Lower leg skin (tissue), 4 donors: ENCODE results near the gene FXYD1. TPM values are rescaled to one million over a fixed set of nuclear protein-coding genes. Genes with fewer than 3 reads are reported as not detected.

Experiments
- DNase-seq, 2 donors: peaks; one replicate each; pipeline ENCODE4 v3.0.0-alpha.2; 2019; ENCODE audit warnings: low spot score in 2 of 2
- H3K4me3 ChIP-seq: fragments of 200-600 bp; sonication (generic); 2 replicates; pipeline ENCODE4 v1.5.1; 2017; ENCODE audit warnings: mild to moderate bottlenecking, low read depth; ENCODE audit not compliant: poor library complexity, severe bottlenecking
- POLR2A ChIP-seq, 2 donors: fragments of 450-650 bp; IDR thresholded peaks; one replicate each; pipeline ENCODE4 v1.6.1; 2016 to 2017; ENCODE audit warnings: antibody characterized with exemption in 2 of 2, mild to moderate bottlenecking in 1 of 2, moderate library complexity in 1 of 2
- whole genome bisulfite sequencing, 2 donors: methylation state at CpG; one replicate each; pipeline ENCODE4 v1.1.5; 2018; 5-methylcytosine and 5-hydroxymethylcytosine counted together
- intact Hi-C: fragments of 100-400 bp; cut with DNase I; formaldehyde crosslinking; loops from one replicate; pipeline ENCODE4 v1.15.0; 2023; ENCODE audit warnings: low total_unique reads
- total RNA-seq, 4 donors: library from RNA; depleted of rRNA; stranded (reverse); fragments of >200 nt; gene quantifications; one replicate each; pipeline ENCODE4 v1.1.0, GENCODE V29; 2016
- TF ChIP-seq, protein P1 (sequence below), 3 donors: fragments of 450-650 bp; IDR thresholded peaks; one replicate each; pipeline ENCODE4 v1.5.1; 2016; ENCODE audit warnings: antibody characterized with exemption in 3 of 3, mild to moderate bottlenecking in 3 of 3, moderate library complexity in 2 of 3

Gene FXYD1
- total RNA-seq, 4 donors from 2014 or later: 5.5 to 20.9 (median 6.5) TPM; not detected in 1

DNA sequence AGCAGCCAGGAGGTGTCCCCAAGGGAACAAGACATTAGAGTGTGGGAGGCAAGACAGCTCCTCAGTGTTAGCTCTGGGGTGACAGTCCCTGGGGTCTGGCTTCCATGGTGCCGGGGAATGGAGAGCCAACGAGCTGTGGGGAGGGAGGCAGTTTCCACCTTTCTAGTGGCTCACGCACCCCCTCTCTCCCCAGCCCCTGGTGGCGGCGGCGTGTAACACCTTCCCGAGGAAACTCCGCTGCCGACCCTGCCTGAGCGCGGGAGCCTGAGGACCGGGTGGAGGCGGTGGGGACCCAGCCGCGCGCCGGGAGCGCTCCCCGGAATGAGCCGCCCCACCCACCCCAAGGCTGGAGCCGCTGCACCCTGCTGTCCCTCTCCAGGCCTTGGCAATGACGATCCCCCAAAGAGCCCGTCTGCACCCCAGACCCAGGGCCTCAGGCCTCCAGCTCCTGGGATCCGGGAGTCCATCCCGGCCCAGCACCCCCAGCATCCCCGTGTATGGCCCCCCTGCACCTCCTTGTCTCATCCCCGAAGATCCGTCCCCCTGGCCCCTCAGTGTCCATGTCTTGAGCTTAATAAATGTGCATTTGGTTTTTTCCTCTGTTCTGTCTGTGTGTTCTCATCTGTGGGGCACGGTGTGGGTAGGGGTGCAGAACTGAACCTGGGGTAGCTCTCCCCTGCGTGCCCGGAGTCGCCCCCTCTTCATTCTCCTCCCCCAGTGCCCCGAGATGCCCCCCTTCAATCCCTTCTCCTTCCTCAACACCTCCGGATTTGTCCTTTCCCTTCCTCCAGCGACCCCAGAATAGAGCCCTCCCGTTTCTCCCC is 15.3 kb downstream of the FXYD1 start:
- peak overlapping the region; percentile 49 for H3K4me3 ChIP-seq
- DNase-seq: no peak
- WGBS, 2 donors: 1 to 3% methylated on average over 29 to 36 of the region's 36 CpGs
- TF ChIP-seq, protein P1, sequence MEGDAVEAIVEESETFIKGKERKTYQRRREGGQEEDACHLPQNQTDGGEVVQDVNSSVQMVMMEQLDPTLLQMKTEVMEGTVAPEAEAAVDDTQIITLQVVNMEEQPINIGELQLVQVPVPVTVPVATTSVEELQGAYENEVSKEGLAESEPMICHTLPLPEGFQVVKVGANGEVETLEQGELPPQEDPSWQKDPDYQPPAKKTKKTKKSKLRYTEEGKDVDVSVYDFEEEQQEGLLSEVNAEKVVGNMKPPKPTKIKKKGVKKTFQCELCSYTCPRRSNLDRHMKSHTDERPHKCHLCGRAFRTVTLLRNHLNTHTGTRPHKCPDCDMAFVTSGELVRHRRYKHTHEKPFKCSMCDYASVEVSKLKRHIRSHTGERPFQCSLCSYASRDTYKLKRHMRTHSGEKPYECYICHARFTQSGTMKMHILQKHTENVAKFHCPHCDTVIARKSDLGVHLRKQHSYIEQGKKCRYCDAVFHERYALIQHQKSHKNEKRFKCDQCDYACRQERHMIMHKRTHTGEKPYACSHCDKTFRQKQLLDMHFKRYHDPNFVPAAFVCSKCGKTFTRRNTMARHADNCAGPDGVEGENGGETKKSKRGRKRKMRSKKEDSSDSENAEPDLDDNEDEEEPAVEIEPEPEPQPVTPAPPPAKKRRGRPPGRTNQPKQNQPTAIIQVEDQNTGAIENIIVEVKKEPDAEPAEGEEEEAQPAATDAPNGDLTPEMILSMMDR (IDR thresholded peaks at IDR 0.05): no peak
- no peak for TF ChIP-seq POLR2A (IDR thresholded peaks at IDR 0.05)
- intact Hi-C loops: no loop called here

GRCh38 chr19:35154525-35155406 is 16.1 kb downstream of the FXYD1 start, which contains the start of gene FXYD5:
TSS of gene FXYD5 (plus strand) at chr19:35154735. CDS start at chr19:35155551, 816 bp downstream.
- peak within 1 kb of the TSS; percentile 49 for H3K4me3 ChIP-seq
- TF ChIP-seq, protein P1 (IDR thresholded peaks at IDR 0.05): no peak
- TF ChIP-seq POLR2A (IDR thresholded peaks at IDR 0.05): no peak
- intact Hi-C loops: no loop called here
- peak; percentile 63 to 95 for DNase-seq
- WGBS, 2 donors: 0% methylated on average over 47 to 49 of the region's 49 CpGs

GRCh38 chr19:35155441-35155840 is 16.8 kb downstream of the FXYD1 start:
- intact Hi-C loops: no loop called here
- no peak for DNase-seq
- 10 to 11% methylated on average over 15 to 17 of the region's 17 CpGs for WGBS, 2 donors
- H3K4me3 ChIP-seq: peak overlapping the region; percentile 49
- TF ChIP-seq POLR2A (IDR thresholded peaks at IDR 0.05): no peak
- TF ChIP-seq, protein P1 (IDR thresholded peaks at IDR 0.05): no peak

GRCh38 chr19:35155981-35156672 is 17.5 kb downstream of the FXYD1 start:
- intact Hi-C loops: no loop called here
- TF ChIP-seq POLR2A (IDR thresholded peaks at IDR 0.05): no peak
- TF ChIP-seq, protein P1 (IDR thresholded peaks at IDR 0.05): no peak
- no peak for DNase-seq

DNA sequence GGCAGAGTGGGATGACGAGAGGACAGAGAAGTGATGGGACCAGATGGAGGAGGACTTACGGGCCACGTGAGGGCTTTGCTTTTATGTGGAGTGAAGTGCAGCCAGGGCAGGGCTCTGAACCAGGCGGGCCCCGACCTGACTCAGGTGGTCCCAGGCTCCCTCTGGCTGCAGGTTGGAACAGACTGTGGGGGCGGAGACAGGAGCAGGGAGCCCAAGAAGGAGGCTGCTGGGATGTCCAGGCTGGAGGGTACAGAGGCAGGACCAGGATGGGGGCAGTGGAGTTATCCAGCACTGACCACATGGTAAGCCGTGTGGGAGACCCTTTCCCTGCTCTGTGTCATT is 18.0 kb downstream of the FXYD1 start:
- intact Hi-C loops: no loop called here
- H3K4me3 ChIP-seq: no peak overlapping the region
- no peak for TF ChIP-seq POLR2A (IDR thresholded peaks at IDR 0.05)
- TF ChIP-seq, protein P1 (IDR thresholded peaks at IDR 0.05): no peak
- 81 to 90% methylated on average over 7 of the region's 7 CpGs for WGBS, 2 donors
- DNase-seq: no peak

More at GRCh38 chr19:35155981-35156672, 17.5 kb downstream of the FXYD1 start:
- no peak overlapping the region for H3K4me3 ChIP-seq
- WGBS, 2 donors: 82 to 84% methylated on average over 6 of the region's 6 CpGs
